ENCODE data around the gene VAMP2.

VAMP2 gene

DNA sequence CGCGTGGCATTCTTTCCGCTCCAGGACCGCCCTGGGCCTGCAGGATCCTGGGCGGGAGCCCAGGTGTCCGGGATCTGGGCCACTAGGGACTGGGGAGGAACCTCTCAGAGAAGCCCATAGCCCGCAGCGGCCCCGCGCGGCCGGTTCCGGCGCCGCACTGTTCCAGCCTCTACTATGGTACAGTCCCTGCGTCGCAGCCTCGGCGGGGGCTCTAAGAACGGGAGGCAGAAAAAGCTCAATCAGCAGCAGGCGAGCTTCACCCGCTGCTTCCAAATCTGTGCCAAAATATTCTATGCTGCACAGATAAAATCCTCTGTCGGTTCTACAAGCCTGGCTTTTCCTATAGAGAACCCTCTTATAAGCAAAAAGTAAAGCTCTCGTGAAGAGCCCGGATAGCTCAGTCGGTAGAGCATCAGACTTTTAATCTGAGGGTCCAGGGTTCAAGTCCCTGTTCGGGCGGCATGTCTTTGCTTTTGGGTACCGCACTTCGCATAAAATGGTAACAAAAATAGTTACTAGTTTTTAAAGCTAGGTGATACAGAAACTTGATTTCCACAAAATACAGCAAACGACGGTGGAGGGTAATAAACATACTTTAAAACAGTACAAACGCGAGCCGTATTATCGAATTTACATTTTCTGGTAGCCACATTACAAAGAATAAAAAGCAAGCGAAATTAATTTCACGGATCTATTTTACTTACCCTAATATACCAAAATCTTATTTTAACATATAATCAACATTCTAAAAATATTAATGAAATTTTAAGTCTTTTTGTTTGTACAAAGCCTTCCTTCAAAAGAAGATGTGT, 43.8 kb downstream of the VAMP2 start (continued):
- TF ChIP-seq, protein P1, sequence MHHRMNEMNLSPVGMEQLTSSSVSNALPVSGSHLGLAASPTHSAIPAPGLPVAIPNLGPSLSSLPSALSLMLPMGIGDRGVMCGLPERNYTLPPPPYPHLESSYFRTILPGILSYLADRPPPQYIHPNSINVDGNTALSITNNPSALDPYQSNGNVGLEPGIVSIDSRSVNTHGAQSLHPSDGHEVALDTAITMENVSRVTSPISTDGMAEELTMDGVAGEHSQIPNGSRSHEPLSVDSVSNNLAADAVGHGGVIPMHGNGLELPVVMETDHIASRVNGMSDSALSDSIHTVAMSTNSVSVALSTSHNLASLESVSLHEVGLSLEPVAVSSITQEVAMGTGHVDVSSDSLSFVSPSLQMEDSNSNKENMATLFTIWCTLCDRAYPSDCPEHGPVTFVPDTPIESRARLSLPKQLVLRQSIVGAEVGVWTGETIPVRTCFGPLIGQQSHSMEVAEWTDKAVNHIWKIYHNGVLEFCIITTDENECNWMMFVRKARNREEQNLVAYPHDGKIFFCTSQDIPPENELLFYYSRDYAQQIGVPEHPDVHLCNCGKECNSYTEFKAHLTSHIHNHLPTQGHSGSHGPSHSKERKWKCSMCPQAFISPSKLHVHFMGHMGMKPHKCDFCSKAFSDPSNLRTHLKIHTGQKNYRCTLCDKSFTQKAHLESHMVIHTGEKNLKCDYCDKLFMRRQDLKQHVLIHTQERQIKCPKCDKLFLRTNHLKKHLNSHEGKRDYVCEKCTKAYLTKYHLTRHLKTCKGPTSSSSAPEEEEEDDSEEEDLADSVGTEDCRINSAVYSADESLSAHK (tag by site-specific recombination; IDR thresholded peaks at IDR 0.05), result peak; percentile 52; the same call in 1 of the 2 replicates
- TF ChIP-seq ZNF184 (tag by site-specific recombination; IDR thresholded peaks at IDR 0.05) (peak; percentile 45; the same call in 1 of the 2 replicates), ZNF426 (tag by site-specific recombination; IDR thresholded peaks at IDR 0.05) (no peak)

DNA sequence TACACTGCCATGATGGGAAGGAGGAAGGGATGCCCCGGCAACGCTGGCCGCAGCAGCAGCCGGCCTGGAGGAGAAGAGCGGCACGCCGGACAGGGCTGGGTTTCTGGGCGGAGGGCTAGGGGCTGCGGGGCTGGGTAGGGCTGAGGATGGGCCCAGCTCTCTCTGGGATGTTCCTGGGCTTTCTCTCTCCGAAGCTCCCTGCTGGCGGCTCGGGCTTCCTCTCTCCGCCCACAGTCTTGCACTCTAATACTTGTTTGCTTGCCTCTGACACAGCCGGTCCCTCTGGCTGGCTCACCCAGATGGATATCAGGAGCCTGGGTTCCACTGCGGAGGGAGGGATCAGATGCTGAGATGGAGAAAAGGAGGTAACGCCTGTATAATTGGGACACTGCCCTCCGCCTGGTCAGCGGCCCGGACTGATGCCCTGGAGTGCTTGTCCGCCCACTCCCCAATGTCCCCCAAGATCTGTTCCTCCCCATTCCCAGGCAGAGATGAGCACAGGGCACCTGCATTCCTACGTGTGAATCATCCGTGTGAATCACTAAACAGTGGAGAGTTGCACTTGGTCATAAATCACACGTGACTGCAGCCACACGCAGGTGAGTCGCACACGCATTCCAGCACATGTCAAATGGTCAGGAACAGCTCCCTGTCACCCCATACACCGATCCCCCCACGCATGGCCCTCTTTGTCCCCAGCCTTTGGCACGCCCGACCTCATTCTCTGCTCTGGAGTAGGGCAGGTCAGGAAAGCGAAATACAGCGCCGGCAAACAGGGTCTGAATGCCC, 44.6 kb downstream of the VAMP2 start, which contains the start of gene ALOXE3:
ALOXE3 (minus strand) TSS at position 535 of the 789 bp plus-strand sequence; CDS start at position 11, 524 bp downstream.
- Histone ChIP-seq H3K27ac (ENCODE audit: extremely low read depth, low read depth, low read length) (peak within 1 kb of the TSS; percentile 72), H3K4me3 (ENCODE audit: low read depth, low read length) (peak within 1 kb of the TSS; percentile 48), H3K4me1 (ENCODE audit: control insufficient read depth, insufficient read depth, low read length) (no peaks in the 10 kb centered on the region; the same call in 1 of the 2 replicates), H3K36me3 (ENCODE audit: control insufficient read depth in 2 of 2, insufficient read depth in 1 of 2, low read length in 2 of 2) (no peaks in the 10 kb centered on the region), H3K9me3 (ENCODE audit: control insufficient read depth, insufficient read depth, low read depth, low read length) (no peaks in the 10 kb centered on the region)
- ChIA-PET POLR2A (interaction anchor here (0.5 to 3.5 kb wide), 10 partner anchors 20 to 130 kb away, joined by 3 to 32 read pairs (median 11); partner anchors contain the start of genes AURKB, CTC1 and PFAS), CTCF (interaction anchor here (0.5 to 3.5 kb wide), 28 partner anchors 9 to 627 kb away, joined by 3 to 81 read pairs (median 8); partner anchors contain the start of gene ALOX12B)
- TF ChIP-seq OSR2 (tag by site-specific recombination; IDR thresholded peaks at IDR 0.05) (no peak), TRIM28 (IDR thresholded peaks at IDR 0.05; ENCODE audit: borderline replicate concordance, low read length) (0 out of 2 replicates have a peak, but pooled peaks have one; percentile 6), ZBTB8A (tag by site-specific recombination; IDR thresholded peaks at IDR 0.05) (peak; percentile 47), BCL11A (tag by site-specific recombination; IDR thresholded peaks at IDR 0.05; ENCODE audit: low read depth) (0 out of 2 replicates have a peak, but pooled peaks have one; percentile 17), ZNF404 (tag by site-specific recombination; IDR thresholded peaks at IDR 0.05) (no peak), ZNF366 (tag by site-specific recombination; conservative IDR thresholded peaks at IDR 0.05) (peak; percentile 90), ZNF600 (tag by site-specific recombination; IDR thresholded peaks at IDR 0.05) (peak; percentile 99), ZNF394 (tag by site-specific recombination; IDR thresholded peaks at IDR 0.05; ENCODE audit: borderline replicate concordance) (no peak; the same call in 1 of the 2 replicates), ZSCAN23 (tag by site-specific recombination; IDR thresholded peaks at IDR 0.05) (no peak), ZNF426 (tag by site-specific recombination; IDR thresholded peaks at IDR 0.05) (no peak), ZNF560 (tag by site-specific recombination; IDR thresholded peaks at IDR 0.05; ENCODE audit: borderline replicate concordance) (no peak), KLF9 (tag by site-specific recombination; IDR thresholded peaks at IDR 0.05; ENCODE audit: low read depth) (peak; percentile 29; the same call in 1 of the 2 replicates), ZNF501 (tag by site-specific recombination; IDR thresholded peaks at IDR 0.05) (0 out of 2 replicates have a peak, but pooled peaks have one; percentile 21), ZNF121 (tag by site-specific recombination; IDR thresholded peaks at IDR 0.05) (no peak)
- TF ChIP-seq, protein P2, sequence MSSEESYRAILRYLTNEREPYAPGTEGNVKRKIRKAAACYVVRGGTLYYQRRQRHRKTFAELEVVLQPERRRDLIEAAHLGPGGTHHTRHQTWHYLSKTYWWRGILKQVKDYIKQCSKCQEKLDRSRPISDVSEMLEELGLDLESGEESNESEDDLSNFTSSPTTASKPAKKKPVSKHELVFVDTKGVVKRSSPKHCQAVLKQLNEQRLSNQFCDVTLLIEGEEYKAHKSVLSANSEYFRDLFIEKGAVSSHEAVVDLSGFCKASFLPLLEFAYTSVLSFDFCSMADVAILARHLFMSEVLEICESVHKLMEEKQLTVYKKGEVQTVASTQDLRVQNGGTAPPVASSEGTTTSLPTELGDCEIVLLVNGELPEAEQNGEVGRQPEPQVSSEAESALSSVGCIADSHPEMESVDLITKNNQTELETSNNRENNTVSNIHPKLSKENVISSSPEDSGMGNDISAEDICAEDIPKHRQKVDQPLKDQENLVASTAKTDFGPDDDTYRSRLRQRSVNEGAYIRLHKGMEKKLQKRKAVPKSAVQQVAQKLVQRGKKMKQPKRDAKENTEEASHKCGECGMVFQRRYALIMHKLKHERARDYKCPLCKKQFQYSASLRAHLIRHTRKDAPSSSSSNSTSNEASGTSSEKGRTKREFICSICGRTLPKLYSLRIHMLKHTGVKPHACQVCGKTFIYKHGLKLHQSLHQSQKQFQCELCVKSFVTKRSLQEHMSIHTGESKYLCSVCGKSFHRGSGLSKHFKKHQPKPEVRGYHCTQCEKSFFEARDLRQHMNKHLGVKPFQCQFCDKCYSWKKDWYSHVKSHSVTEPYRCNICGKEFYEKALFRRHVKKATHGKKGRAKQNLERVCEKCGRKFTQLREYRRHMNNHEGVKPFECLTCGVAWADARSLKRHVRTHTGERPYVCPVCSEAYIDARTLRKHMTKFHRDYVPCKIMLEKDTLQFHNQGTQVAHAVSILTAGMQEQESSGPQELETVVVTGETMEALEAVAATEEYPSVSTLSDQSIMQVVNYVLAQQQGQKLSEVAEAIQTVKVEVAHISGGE (tag by site-specific recombination; conservative IDR thresholded peaks at IDR 0.05; ENCODE audit: low read depth), result peak; percentile 34; the same call in 1 of the 2 replicates
- TF ChIP-seq, protein P3, sequence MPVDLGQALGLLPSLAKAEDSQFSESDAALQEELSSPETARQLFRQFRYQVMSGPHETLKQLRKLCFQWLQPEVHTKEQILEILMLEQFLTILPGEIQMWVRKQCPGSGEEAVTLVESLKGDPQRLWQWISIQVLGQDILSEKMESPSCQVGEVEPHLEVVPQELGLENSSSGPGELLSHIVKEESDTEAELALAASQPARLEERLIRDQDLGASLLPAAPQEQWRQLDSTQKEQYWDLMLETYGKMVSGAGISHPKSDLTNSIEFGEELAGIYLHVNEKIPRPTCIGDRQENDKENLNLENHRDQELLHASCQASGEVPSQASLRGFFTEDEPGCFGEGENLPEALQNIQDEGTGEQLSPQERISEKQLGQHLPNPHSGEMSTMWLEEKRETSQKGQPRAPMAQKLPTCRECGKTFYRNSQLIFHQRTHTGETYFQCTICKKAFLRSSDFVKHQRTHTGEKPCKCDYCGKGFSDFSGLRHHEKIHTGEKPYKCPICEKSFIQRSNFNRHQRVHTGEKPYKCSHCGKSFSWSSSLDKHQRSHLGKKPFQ (tag by site-specific recombination; IDR thresholded peaks at IDR 0.05), result 0 out of 2 replicates have a peak, but pooled peaks have one; percentile 4
- TF ChIP-seq, protein P4, sequence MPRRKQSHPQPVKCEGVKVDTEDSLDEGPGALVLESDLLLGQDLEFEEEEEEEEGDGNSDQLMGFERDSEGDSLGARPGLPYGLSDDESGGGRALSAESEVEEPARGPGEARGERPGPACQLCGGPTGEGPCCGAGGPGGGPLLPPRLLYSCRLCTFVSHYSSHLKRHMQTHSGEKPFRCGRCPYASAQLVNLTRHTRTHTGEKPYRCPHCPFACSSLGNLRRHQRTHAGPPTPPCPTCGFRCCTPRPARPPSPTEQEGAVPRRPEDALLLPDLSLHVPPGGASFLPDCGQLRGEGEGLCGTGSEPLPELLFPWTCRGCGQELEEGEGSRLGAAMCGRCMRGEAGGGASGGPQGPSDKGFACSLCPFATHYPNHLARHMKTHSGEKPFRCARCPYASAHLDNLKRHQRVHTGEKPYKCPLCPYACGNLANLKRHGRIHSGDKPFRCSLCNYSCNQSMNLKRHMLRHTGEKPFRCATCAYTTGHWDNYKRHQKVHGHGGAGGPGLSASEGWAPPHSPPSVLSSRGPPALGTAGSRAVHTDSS (tag by site-specific recombination; IDR thresholded peaks at IDR 0.05), result no peak
- TF ChIP-seq, protein P5, sequence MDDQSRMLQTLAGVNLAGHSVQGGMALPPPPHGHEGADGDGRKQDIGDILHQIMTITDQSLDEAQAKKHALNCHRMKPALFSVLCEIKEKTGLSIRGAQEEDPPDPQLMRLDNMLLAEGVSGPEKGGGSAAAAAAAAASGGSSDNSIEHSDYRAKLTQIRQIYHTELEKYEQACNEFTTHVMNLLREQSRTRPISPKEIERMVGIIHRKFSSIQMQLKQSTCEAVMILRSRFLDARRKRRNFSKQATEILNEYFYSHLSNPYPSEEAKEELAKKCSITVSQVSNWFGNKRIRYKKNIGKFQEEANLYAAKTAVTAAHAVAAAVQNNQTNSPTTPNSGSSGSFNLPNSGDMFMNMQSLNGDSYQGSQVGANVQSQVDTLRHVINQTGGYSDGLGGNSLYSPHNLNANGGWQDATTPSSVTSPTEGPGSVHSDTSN (CRISPR knock-in tag; IDR thresholded peaks at IDR 0.05), result no peak
- TF ChIP-seq, protein P6, sequence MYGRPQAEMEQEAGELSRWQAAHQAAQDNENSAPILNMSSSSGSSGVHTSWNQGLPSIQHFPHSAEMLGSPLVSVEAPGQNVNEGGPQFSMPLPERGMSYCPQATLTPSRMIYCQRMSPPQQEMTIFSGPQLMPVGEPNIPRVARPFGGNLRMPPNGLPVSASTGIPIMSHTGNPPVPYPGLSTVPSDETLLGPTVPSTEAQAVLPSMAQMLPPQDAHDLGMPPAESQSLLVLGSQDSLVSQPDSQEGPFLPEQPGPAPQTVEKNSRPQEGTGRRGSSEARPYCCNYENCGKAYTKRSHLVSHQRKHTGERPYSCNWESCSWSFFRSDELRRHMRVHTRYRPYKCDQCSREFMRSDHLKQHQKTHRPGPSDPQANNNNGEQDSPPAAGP (tag by site-specific recombination; IDR thresholded peaks at IDR 0.05), result peak; percentile 60

All from HEK293 (cell line).